NCI-H2171 treated with DMSO at 0.1 percent for 48 hours (cell line): ENCODE measurements around the gene RAET1E.
A peak's percentile ranks its signal among the peaks of the same experiment; 100 is the strongest.
"Not testable (repeated sequence)": the region's sequence is repeated elsewhere in the genome, so short reads cannot be mapped to it uniquely, and the experiment has no call there.

ENCODE experiments used
- DNase-seq: peaks from one replicate; lab custom pipeline; 2025; lab: John Stamatoyannopoulos, UW

The RAET1E gene

GRCh38 chr6:149861603-149862423 lies 36.1 kb downstream of the RAET1E start:
- DNase-seq: no peak

- no peak for DNase-seq
These were observed 36.9 kb downstream of the RAET1E start for GRCh38 chr6:149860834-149861602.

GRCh38 chr6:149860513-149860833 lies 37.4 kb downstream of the RAET1E start:
- no peak for DNase-seq

- DNase-seq: no peak
These were observed 38.0 kb downstream of the RAET1E start for GRCh38 chr6:149859938-149860337.

- DNase-seq: no peak
These were observed 38.5 kb downstream of the RAET1E start for GRCh38 chr6:149859368-149859767.

- no peak for DNase-seq
These were observed 40.4 kb downstream of the RAET1E start for GRCh38 chr6:149857541-149857940.

GRCh38 chr6:149856256-149856994 lies 41.5 kb downstream of the RAET1E start:
- peak; percentile 31 for DNase-seq

- DNase-seq: no peak
These were observed 42.2 kb downstream of the RAET1E start for GRCh38 chr6:149855741-149856140.

GRCh38 chr6:149855040-149855654 lies 42.8 kb downstream of the RAET1E start:
- DNase-seq: no peak

- no peak for DNase-seq
These were observed 43.4 kb downstream of the RAET1E start for GRCh38 chr6:149854532-149854931.

GRCh38 chr6:149854017-149854416 lies 43.9 kb downstream of the RAET1E start:
- not testable (repeated sequence) for DNase-seq

- DNase-seq: no peak
These were observed 45.0 kb downstream of the RAET1E start for GRCh38 chr6:149852881-149853280.

- no peak for DNase-seq
These were observed 45.7 kb downstream of the RAET1E start for GRCh38 chr6:149852180-149852579.

GRCh38 chr6:149851461-149852110 lies 46.3 kb downstream of the RAET1E start:
- DNase-seq: no peak

- not testable (repeated sequence) for DNase-seq
These were observed 49.6 kb downstream of the RAET1E start for GRCh38 chr6:149848343-149848742.
